Cardiac muscle cell (in vitro differentiated cells and primary cell): ENCODE results near the gene EFHD1. TPM values are rescaled to one million over a fixed set of nuclear protein-coding genes. Genes with fewer than 3 reads are reported as not detected.

Experiments
- DNase-seq, 2 donors: peaks; one replicate each; pipeline versions ENCODE4 v3.0.0 to v3.0.0-alpha.2; 2010 to 2017; ENCODE audit warnings: low read depth in 1 of 2, low spot score in 1 of 2
- H3K27ac ChIP-seq: fragments of 200-600 bp; sonication (generic); 2 replicates; pipeline ENCODE4 v1.5.1; 2016
- H3K27me3 ChIP-seq: fragments of 200-600 bp; sonication (generic); 2 replicates; pipeline ENCODE4 v1.6.0; 2016; ENCODE audit warnings: control low read depth
- H3K36me3 ChIP-seq: fragments of 200-600 bp; sonication (generic); 2 replicates; pipeline ENCODE4 v1.5.1; 2016; ENCODE audit warnings: control low read depth
- H3K4me1 ChIP-seq: fragments of 200-600 bp; sonication (generic); 2 replicates; pipeline ENCODE4 v1.8.1; 2017; ENCODE audit warnings: low read depth, mild to moderate bottlenecking, mixed run types
- H3K4me3 ChIP-seq: fragments of 200-600 bp; sonication (generic); 2 replicates; pipeline ENCODE4 v1.5.1; 2016; ENCODE audit warnings: mild to moderate bottlenecking
- H3K9me3 ChIP-seq: fragments of 200-600 bp; sonication (generic); 2 replicates; pipeline ENCODE4 v1.5.1; 2017; ENCODE audit warnings: low read depth, mild to moderate bottlenecking, control low read depth
- CTCF ChIP-seq: IDR thresholded peaks from 2 replicates; pipeline ENCODE4 v1.5.1; 2012; ENCODE audit warnings: low read depth, mild to moderate bottlenecking, low read length
- polyA plus RNA-seq: library from polyadenylated mRNA; unstranded; fragments of >200 nt; fragmentation: Nextera tagmentation; extraction: Ambion mirVana; gene quantifications from 2 replicates; pipeline ENCODE4 v1.2.1, GENCODE V29; 2016
- total RNA-seq: library from RNA; depleted of rRNA; stranded (reverse); fragments of >200 nt; gene quantifications from 2 replicates; pipeline ENCODE4 v1.2.3, GENCODE V29; 2016

The EFHD1 gene
- total RNA-seq (3.2 and 8.0 TPM in 2 replicates), polyA plus RNA-seq (12.4 and 19.5 TPM in 2 replicates)

- TF ChIP-seq CTCF: no peak
- H3K4me3 ChIP-seq: peak within 1 kb of the TSS; percentile 38
- H3K9me3 ChIP-seq: no peaks in the 10 kb centered on the region
- peaks cover 32% of the 10 kb centered on the region for H3K27me3 ChIP-seq
- no peaks in the 10 kb centered on the region for H3K36me3 ChIP-seq
- H3K27ac ChIP-seq: no peak within 1 kb of the TSS
- DNase-seq: peak; percentile 64 to 91
- H3K4me1 ChIP-seq: no peaks in the 10 kb centered on the region
Observed at GRCh38 chr2:232633413-232634205, at the start of gene EFHD1. EFHD1 (plus strand) TSS chr2:232633604; CDS start chr2:232633705, 101 bp downstream.

GRCh38 chr2:232584238-232584637 lies 49.2 kb upstream of the EFHD1 start:
- DNase-seq: no peak
- no peaks in the 10 kb centered on the region for H3K27me3 ChIP-seq
- peaks cover 13% of the 10 kb centered on the region for H3K36me3 ChIP-seq
- no peaks in the 10 kb centered on the region for H3K9me3 ChIP-seq
- no peak for TF ChIP-seq CTCF
- no peak overlapping the region for H3K27ac ChIP-seq
- no peaks in the 10 kb centered on the region for H3K4me1 ChIP-seq
- H3K4me3 ChIP-seq: no peak overlapping the region

GRCh38 chr2:232586943-232587505 lies 46.4 kb upstream of the EFHD1 start:
- DNase-seq: no peak
- no peak for TF ChIP-seq CTCF
- Histone ChIP-seq H3K27ac (no peak overlapping the region), H3K4me3 (no peak overlapping the region), H3K4me1 (no peaks in the 10 kb centered on the region), H3K36me3 (peaks cover 9% of the 10 kb centered on the region), H3K27me3 (no peaks in the 10 kb centered on the region), H3K9me3 (no peaks in the 10 kb centered on the region)

- Histone ChIP-seq H3K27ac (no peak overlapping the region), H3K4me1 (no peaks in the 10 kb centered on the region), H3K36me3 (peaks cover 9% of the 10 kb centered on the region), H3K4me3 (no peak overlapping the region), H3K27me3 (no peaks in the 10 kb centered on the region), H3K9me3 (no peaks in the 10 kb centered on the region)
- no peak for TF ChIP-seq CTCF
- DNase-seq: no peak
Observed at GRCh38 chr2:232587512-232587911, 45.9 kb upstream of the EFHD1 start.

GRCh38 chr2:232588031-232588430 lies 45.4 kb upstream of the EFHD1 start:
- no peak for DNase-seq
- H3K36me3 ChIP-seq: peaks cover 9% of the 10 kb centered on the region

More at GRCh38 chr2:232588031-232588430, 45.4 kb upstream of the EFHD1 start:
- no peak for TF ChIP-seq CTCF
- Histone ChIP-seq H3K27ac (no peak overlapping the region), H3K27me3 (no peaks in the 10 kb centered on the region), H3K9me3 (no peaks in the 10 kb centered on the region), H3K4me1 (no peaks in the 10 kb centered on the region), H3K4me3 (no peak overlapping the region)
